Naive thymus-derived CD8-positive, alpha-beta T cell (primary cell): ENCODE measurements around the gene BRSK1. TPM values are rescaled to one million over a fixed set of nuclear protein-coding genes. Genes with fewer than 3 reads are reported as not detected.

Experiments used
- ATAC-seq, 2 donors: fragments of 150-1000 bp; cut with Tn5 transposase in 1 of 2; sonication (Bioruptor Pico), chemical (Tn5 transposase) in 1 of 2; 1 replicate in 1 of 2; 2 replicates in 1 of 2; pipeline ENCODE4 v1.10.0; 2021; ENCODE audit warnings: mild to moderate bottlenecking in 2 of 2, moderate library complexity in 2 of 2
- POLR2A ChIA-PET: fragments of 350-600 bp; sonication (Branson Sonifier 250); formaldehyde crosslinking; loops from one replicate; lab custom pipeline; 2021; ENCODE audit warnings: antibody characterized with exemption; lab: Charles Lee
- DNase-seq, 10 donors: peaks; one replicate each; pipeline versions ENCODE4 v3.0.0 to v3.0.0-alpha.2; 2020 to 2022
- H3K27ac Mint-ChIP-seq, 10 donors: one replicate each; pipeline ENCODE4 v1.8.0; 2020 to 2022; ENCODE audit warnings: mild to moderate bottlenecking in 10 of 10, mixed read lengths in 10 of 10, moderate library complexity in 4 of 10, inconsistent platforms in 1 of 10
- H3K27me3 Mint-ChIP-seq, 5 donors: one replicate each; pipeline ENCODE4 v1.8.0; 2021 to 2022; ENCODE audit warnings: mixed read lengths in 5 of 5
- H3K36me3 Mint-ChIP-seq, 3 donors: one replicate each; pipeline ENCODE4 v1.8.0; 2020 to 2022; ENCODE audit warnings: mixed read lengths in 3 of 3, mild to moderate bottlenecking in 2 of 3, inconsistent platforms in 1 of 3
- H3K4me1 Mint-ChIP-seq, 4 donors: one replicate each; pipeline ENCODE4 v1.8.0; 2021 to 2022; ENCODE audit warnings: mixed read lengths in 4 of 4
- H3K4me3 Mint-ChIP-seq, 10 donors: one replicate each; pipeline ENCODE4 v1.8.0; 2020 to 2022; ENCODE audit warnings: mild to moderate bottlenecking in 10 of 10, mixed read lengths in 10 of 10, moderate library complexity in 6 of 10, inconsistent platforms in 1 of 10
- H3K9me3 Mint-ChIP-seq, 9 donors: one replicate each; pipeline ENCODE4 v1.8.0; 2020 to 2022; ENCODE audit warnings: mixed read lengths in 9 of 9, mild to moderate bottlenecking in 3 of 9, inconsistent platforms in 1 of 9, moderate library complexity in 1 of 9
- polyA plus RNA-seq, 3 donors: library from polyadenylated mRNA; unstranded; fragments of 300-500 nt; fragmentation: Illumina TruSeq; gene quantifications; one replicate each; pipeline ENCODE4 v1.2.3, GENCODE V29; 2021
- total RNA-seq, 8 experiments: library from RNA in 2 of 8; stranded (reverse) in 2 of 8; gene quantifications; one replicate each; pipeline ENCODE4 v1.2.3 and lab custom pipeline; 2021 to 2026

BRSK1 gene
- total and polyA plus RNA-seq, 5 experiments from 2014 or later: 0.24 to 2.9 (median 1.9) TPM; not detected in 2

DNA sequence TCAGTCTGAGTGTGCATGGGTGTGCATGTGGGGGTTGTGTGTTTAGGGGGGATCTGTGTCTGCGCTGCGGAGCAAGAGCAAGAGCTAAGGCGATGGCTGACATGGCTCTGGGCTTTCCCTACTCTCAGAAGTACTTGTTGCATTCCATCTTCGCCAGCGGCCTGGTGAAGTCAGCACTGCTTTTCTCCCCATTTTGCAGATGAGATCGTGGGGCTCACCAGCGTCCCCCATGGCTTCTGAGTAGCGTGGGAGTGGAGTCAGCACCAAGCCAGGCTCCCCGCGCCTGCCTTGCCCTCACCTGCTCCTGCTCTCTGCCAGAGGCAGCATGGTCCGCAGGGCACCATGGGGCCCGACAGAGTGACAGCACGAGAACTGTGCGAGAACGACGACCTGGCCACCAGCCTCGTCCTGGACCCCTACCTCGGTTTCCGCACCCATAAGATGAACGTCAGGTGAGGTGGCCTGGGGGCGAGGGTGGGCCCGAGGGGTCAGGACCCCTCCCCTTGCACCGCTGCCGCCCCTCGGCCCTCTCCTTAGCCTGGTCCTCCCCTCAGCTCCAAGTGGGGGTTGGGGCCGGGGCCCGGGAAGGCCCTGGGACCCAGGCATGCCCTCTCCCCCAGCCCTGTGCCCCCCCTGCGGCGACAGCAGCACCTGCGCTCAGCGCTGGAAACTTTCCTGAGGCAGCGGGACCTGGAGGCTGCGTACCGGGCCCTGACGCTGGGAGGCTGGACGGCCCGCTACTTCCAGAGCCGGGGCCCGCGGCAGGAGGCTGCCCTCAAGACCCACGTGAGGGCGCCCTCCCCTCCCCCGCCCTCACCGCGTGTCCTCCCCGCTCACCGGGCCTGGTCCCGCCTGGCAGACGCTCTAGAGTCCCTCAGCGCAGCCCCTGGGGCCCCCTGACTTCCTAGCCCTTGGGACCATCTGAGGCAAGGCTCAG lies 58.1 kb downstream of the BRSK1 start:
- Mint-ChIP-seq H3K4me1 (peaks cover 14 to 42% (median 23%) of the 10 kb centered on the region in 4 donors), H3K27me3 (peaks cover 0 to 11% (median 0%) of the 10 kb centered on the region in 5 donors), H3K9me3 (no peaks in the 10 kb centered on the region), H3K27ac (peak overlapping the region in 8 of 10 donors; percentile 56 to 99 (median 79)), H3K4me3 (peak overlapping the region; percentile 40 to 83 (median 58)), H3K36me3 (peaks cover 0 to 16% (median 9%) of the 10 kb centered on the region in 3 donors)
- DNase-seq (no peak), ATAC-seq (no peak)
- POLR2A ChIA-PET: interaction anchor here (1.7 kb wide), 1 partner anchor 88 kb away, joined by 3 read pairs; no protein-coding TSS in a partner anchor

DNA sequence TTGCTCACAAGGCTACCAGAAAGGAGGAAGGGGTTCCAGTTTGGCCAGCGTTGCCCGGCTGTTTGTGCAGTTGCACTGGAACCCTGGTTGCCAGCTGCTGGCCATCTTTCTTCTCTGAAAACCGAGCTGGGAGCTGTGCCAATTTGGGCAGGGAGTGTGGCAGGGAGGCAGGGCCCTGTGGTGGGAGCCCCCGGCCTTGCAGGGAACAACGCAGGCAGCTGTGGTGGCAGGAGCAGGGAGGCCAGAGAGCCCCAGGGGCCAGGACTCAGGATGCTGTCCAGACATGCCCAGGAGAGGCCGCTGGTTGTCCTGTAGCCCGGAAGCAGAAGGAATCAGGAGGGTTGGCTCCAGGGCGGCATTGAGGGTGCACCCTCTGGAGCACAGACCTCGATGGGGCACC lies 60.6 kb downstream of the BRSK1 start:
- no peak for ATAC-seq
- Mint-ChIP-seq H3K4me3 (no peak overlapping the region), H3K27ac (no peak overlapping the region), H3K4me1 (peaks cover 9 to 31% (median 16%) of the 10 kb centered on the region in 4 donors), H3K36me3 (peaks cover 0 to 20% (median 9%) of the 10 kb centered on the region in 3 donors), H3K27me3 (peaks cover 0 to 4% (median 0%) of the 10 kb centered on the region in 5 donors), H3K9me3 (no peaks in the 10 kb centered on the region)
- POLR2A ChIA-PET: interaction anchor here (0.7 kb wide), 1 partner anchor 8 kb away, joined by 3 read pairs; no protein-coding TSS in a partner anchor
- no peak for DNase-seq

- ATAC-seq (no peak), DNase-seq (no peak)
- Mint-ChIP-seq H3K27me3 (peaks cover 0 to 7% (median 0%) of the 10 kb centered on the region in 5 donors), H3K4me1 (peaks cover 6 to 23% (median 11%) of the 10 kb centered on the region in 4 donors), H3K4me3 (peak overlapping the region in 1 of 10 donors; percentile 67), H3K27ac (peak overlapping the region in 2 of 10 donors; percentile 59 to 61), H3K9me3 (no peaks in the 10 kb centered on the region), H3K36me3 (peaks cover 0 to 20% (median 9%) of the 10 kb centered on the region in 3 donors)
- POLR2A ChIA-PET: interaction anchor here (0.6 kb wide), 1 partner anchor 102 kb away, joined by 6 read pairs; no protein-coding TSS in a partner anchor
These were observed 61.5 kb downstream of the BRSK1 start for GRCh38 chr19:55345101-55345817.

DNA sequence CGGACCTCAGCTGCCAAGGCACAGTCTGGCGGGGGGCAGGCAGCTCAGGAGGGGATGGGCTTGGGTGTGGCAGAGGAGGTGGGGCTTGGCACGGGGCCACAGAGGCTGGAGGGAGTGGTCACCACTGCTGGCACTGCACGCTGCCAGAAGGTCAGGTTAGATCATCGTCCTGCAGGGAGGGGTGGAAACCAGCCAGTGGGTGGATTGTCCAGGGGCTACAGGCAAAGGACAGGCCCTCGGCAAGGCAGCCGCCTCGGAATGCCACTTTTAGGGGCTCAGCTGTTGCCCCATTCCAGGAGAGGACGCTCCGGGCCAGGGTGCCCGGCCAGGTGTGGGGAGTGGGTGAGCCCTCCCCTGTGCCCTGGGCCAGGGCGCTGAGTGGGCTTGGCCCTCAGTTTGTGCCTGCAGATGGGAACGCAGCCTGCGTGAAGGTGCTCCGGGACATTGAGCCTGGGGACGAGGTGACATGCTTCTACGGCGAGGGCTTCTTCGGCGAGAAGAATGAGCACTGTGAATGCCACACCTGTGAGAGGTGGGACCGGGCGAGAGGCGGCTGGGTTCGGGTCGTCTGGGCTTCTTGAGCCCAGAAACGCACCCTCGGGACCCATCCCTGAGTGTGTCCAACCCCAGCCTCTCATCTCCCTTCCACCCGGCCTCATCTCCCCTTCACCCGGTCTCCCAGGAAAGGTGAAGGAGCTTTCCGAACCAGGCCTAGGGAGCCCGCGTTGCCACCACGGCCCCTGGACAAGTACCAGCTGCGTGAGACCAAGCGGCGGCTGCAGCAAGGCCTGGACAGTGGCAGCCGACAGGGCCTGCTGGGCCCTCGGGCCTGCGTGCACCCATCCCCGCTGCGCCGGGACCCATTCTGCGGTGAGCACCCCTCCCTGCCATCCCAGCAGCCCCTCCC lies 62.3 kb downstream of the BRSK1 start:
- Mint-ChIP-seq H3K27ac (peak overlapping the region in 1 of 10 donors; percentile 61), H3K4me1 (peaks cover 5 to 16% (median 8%) of the 10 kb centered on the region in 4 donors), H3K4me3 (no peak overlapping the region), H3K36me3 (peaks cover 0 to 20% (median 9%) of the 10 kb centered on the region in 3 donors), H3K9me3 (no peaks in the 10 kb centered on the region), H3K27me3 (peaks cover 0 to 15% (median 4%) of the 10 kb centered on the region in 5 donors)
- POLR2A ChIA-PET: interaction anchor here (0.6 kb wide), 1 partner anchor 103 kb away, joined by 6 read pairs; no protein-coding TSS in a partner anchor
- no peak for ATAC-seq
- no peak for DNase-seq

- H3K27me3 Mint-ChIP-seq: peaks cover 0 to 23% (median 12%) of the 10 kb centered on the region in 5 donors
- peaks cover 2 to 17% (median 10%) of the 10 kb centered on the region in 4 donors for H3K4me1 Mint-ChIP-seq
- DNase-seq (no peak), ATAC-seq (peak in 1 of 2 donors; percentile 10)
- POLR2A ChIA-PET: interaction anchor here (0.6 to 1.1 kb wide), 2 partner anchors 10 to 74 kb away, joined by 3 read pairs; no protein-coding TSS in a partner anchor
- H3K4me3 Mint-ChIP-seq: no peak overlapping the region
- peaks cover 0 to 18% (median 9%) of the 10 kb centered on the region in 3 donors for H3K36me3 Mint-ChIP-seq
- no peaks in the 10 kb centered on the region for H3K9me3 Mint-ChIP-seq
- H3K27ac Mint-ChIP-seq: no peak overlapping the region
These were observed 63.1 kb downstream of the BRSK1 start for GRCh38 chr19:55346725-55347441.

GRCh38 chr19:55347442-55348009 lies 63.7 kb downstream of the BRSK1 start:
- Mint-ChIP-seq H3K27ac (no peak overlapping the region), H3K9me3 (no peaks in the 10 kb centered on the region), H3K27me3 (peaks cover under 1 to 29% (median 18%) of the 10 kb centered on the region in 5 donors), H3K36me3 (peaks cover 0 to 18% (median 6%) of the 10 kb centered on the region in 3 donors), H3K4me3 (no peak overlapping the region), H3K4me1 (peaks cover 6 to 22% (median 11%) of the 10 kb centered on the region in 4 donors)
- POLR2A ChIA-PET: interaction anchor here (1.1 kb wide), 1 partner anchor 10 kb away, joined by 3 read pairs; no protein-coding TSS in a partner anchor
- ATAC-seq: no peak
- no peak for DNase-seq

- DNase-seq (no peak), ATAC-seq (no peak)
- Mint-ChIP-seq H3K36me3 (peaks cover 0 to 11% (median 4%) of the 10 kb centered on the region in 3 donors), H3K27me3 (peaks cover 3 to 38% (median 27%) of the 10 kb centered on the region in 5 donors), H3K27ac (no peak overlapping the region), H3K9me3 (no peaks in the 10 kb centered on the region), H3K4me1 (peaks cover 16 to 32% (median 19%) of the 10 kb centered on the region in 4 donors), H3K4me3 (no peak overlapping the region)
- POLR2A ChIA-PET: interaction anchor here (1.0 kb wide), 1 partner anchor 9 kb away, joined by 3 read pairs; the partner anchor contains the start of gene KMT5C
These were observed 64.7 kb downstream of the BRSK1 start for GRCh38 chr19:55348317-55349034.

DNA sequence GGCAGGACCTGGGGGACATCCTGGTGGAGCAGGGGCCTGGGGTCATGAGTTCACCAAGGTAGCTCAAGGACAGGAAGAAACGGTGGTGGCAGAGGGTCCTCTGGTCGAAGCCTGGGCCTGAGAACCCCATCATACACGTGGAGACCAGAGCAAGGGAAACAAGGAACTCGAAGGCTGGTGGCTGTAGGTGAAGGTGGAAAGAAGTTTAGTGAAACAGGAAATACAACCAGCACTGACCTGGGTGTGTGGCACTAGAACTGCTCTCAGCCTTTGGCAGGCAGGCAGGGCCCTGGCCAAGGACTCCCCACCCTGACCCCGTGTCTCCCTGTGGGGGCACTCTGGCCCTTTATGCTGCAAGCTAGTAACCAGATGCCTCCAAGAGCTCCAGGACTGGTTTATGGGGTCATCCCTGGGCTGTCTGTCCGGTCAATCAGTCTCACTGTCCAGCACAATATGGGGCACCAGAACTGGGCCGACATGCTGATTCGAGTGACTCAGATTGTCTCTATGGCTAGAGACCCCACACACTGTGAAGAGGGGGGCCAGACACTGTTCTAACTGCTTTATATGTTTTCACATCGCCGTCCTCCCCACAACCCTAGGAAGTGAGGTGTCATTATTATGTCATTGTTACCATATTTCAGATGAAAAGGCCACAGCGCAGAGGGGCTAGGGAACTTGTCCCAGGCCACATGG lies 67.0 kb downstream of the BRSK1 start:
- H3K4me3 Mint-ChIP-seq: peak overlapping the region in 5 of 10 donors; percentile 4 to 20 (median 9)
- H3K4me1 Mint-ChIP-seq: peaks cover 20 to 36% (median 25%) of the 10 kb centered on the region in 4 donors
- H3K36me3 Mint-ChIP-seq: peaks cover 0 to 4% (median 0%) of the 10 kb centered on the region in 3 donors
- H3K27ac Mint-ChIP-seq: peak overlapping the region in 2 of 10 donors; percentile 74 to 79
- H3K27me3 Mint-ChIP-seq: peaks cover 3 to 44% (median 27%) of the 10 kb centered on the region in 5 donors
- POLR2A ChIA-PET: interaction anchor here (0.8 to 1.9 kb wide), 3 partner anchors 10 to 36 kb away, joined by 3 to 10 read pairs (median 5); partner anchors contain the start of gene KMT5C
- ATAC-seq: no peak
- no peak for DNase-seq
- H3K9me3 Mint-ChIP-seq: peaks cover 0 to 2% (median 0%) of the 10 kb centered on the region in 9 donors

DNA sequence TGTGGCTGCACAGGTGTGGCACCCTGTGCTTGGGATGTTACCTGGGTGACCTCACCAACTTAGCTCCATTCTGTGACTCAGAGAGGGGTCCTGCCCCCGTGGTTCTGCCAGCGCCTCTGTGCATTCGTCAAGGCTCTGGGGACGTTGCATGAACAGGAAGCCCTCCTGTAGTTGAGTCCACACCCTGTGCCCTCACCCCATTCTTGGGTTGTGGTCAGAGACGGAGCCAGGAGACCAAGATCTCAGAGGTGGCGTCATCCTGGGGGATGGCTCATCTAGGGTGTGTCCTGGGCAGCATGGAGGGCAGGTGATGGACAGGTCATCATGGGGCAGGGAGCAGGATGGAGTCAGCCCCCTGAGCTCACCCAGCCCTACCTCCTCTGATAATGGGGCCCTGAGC lies 68.2 kb downstream of the BRSK1 start:
- ATAC-seq: no peak
- Mint-ChIP-seq H3K4me1 (peaks cover 20 to 36% (median 25%) of the 10 kb centered on the region in 4 donors), H3K27me3 (peaks cover 4 to 44% (median 29%) of the 10 kb centered on the region in 5 donors), H3K36me3 (peaks cover 0 to 4% (median 0%) of the 10 kb centered on the region in 3 donors), H3K27ac (peak overlapping the region in 1 of 10 donors; percentile 24), H3K4me3 (peak overlapping the region in 3 of 10 donors; percentile 24 to 83 (median 80)), H3K9me3 (peaks cover 0 to 2% (median 0%) of the 10 kb centered on the region in 9 donors)
- no peak for DNase-seq
- POLR2A ChIA-PET: interaction anchor here (0.6 to 1.6 kb wide), 3 partner anchors 8 to 211 kb away, joined by 3 to 6 read pairs (median 3); partner anchors contain the start of gene KMT5C
